ENCODE measurements around the gene KBTBD7.

Gene KBTBD7, protein sequence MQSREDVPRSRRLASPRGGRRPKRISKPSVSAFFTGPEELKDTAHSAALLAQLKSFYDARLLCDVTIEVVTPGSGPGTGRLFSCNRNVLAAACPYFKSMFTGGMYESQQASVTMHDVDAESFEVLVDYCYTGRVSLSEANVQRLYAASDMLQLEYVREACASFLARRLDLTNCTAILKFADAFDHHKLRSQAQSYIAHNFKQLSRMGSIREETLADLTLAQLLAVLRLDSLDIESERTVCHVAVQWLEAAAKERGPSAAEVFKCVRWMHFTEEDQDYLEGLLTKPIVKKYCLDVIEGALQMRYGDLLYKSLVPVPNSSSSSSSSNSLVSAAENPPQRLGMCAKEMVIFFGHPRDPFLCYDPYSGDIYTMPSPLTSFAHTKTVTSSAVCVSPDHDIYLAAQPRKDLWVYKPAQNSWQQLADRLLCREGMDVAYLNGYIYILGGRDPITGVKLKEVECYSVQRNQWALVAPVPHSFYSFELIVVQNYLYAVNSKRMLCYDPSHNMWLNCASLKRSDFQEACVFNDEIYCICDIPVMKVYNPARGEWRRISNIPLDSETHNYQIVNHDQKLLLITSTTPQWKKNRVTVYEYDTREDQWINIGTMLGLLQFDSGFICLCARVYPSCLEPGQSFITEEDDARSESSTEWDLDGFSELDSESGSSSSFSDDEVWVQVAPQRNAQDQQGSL

DNA sequence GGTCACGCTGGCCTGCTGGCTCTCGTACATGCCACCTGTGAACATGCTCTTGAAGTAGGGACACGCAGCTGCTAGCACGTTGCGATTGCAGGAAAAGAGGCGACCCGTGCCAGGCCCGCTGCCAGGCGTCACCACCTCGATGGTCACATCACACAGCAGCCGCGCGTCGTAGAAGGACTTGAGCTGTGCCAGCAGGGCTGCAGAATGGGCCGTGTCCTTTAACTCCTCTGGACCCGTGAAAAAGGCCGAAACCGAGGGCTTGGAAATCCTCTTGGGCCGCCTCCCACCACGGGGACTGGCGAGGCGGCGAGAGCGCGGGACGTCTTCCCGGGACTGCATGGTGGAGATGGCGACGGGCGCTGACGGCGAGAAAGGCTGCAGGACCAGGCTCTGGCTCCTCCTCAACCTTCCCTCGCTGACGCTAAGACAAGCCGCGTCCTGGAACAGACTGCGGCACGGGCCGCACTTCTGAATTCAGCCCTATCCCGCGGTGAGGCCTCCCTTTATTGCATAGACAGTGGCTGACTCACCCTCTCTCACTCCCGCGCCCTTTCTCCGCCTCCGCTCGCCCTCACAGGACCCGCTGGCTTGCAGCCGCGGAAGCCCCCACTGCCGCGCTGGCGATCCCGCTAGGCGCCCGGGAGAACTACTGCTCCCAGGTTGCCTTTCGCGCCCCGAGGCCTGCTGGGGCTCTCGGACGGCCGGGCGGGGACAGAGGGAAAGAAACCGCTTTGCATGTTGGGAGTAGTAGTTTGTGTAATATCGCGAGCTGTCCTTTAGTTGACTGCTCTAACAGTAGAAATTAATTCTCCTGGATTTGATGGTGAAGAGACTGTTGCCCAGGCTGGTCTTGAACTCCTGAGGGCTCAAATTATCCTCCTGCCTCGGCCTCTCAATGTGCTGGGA, at the start of gene KBTBD7:
TSS of gene KBTBD7 (minus strand) at position 651 of the 906 bp plus-strand sequence. CDS start at position 339, 312 bp downstream.
- Mint-ChIP-seq H3K4me3 (peak within 1 kb of the TSS; percentile 94), H3K4me1 (ENCODE audit: low read depth) (peaks cover 33% of the 10 kb centered on the region), H3K36me3 (ENCODE audit: low read depth) (peaks cover 32% of the 10 kb centered on the region), H3K9me3 (no peaks in the 10 kb centered on the region), H3K27ac (peak within 1 kb of the TSS; percentile 90), H3K27me3 (ENCODE audit: low read depth) (no peaks in the 10 kb centered on the region)
- DNase-seq (ENCODE audit: low spot score): peak; percentile 96

DNA sequence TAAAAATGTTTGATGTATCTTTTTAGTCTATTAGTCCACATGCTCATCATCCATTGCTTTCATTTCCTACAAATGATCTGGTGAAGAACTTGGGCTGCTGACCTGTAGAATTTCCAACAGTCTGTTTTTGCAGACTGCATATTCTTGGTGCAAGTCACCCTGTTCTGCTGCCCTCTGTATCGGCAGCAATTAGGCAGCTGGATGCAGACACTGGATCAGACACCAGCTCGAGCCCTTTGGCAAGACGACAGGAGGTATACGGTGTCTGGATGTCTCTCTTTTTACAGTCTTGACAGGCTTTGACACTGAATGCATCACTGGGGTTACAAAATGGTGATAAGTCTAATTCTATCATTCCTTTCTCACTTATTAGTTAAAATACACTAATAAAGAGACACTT, 47.3 kb upstream of the KBTBD7 start:
- Mint-ChIP-seq H3K36me3 (ENCODE audit: low read depth) (peaks cover 7% of the 10 kb centered on the region), H3K27ac (no peak overlapping the region), H3K27me3 (ENCODE audit: low read depth) (no peaks in the 10 kb centered on the region), H3K4me3 (no peak overlapping the region), H3K9me3 (no peaks in the 10 kb centered on the region), H3K4me1 (ENCODE audit: low read depth) (no peaks in the 10 kb centered on the region)
- no peak for DNase-seq (ENCODE audit: low spot score)

DNA sequence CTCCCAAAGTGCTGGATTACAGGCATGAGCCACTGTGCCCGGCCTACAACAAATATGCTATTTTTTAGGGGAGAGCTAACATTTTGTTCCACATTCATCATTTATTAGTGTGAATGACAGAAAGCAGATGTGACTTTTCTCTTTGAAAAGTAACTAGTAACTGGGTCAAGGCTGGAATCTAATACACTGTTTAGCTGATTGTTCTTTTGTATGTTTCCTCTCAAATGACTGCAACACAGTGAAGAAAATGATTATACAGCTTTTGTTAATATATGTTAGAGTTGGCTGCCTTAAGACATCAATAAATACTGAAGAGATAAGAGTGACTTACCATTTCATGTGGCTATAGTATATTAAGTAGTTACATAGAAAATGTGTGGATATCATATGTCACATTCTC, 42.0 kb upstream of the KBTBD7 start:
- no peak overlapping the region for H3K27ac Mint-ChIP-seq

DNA sequence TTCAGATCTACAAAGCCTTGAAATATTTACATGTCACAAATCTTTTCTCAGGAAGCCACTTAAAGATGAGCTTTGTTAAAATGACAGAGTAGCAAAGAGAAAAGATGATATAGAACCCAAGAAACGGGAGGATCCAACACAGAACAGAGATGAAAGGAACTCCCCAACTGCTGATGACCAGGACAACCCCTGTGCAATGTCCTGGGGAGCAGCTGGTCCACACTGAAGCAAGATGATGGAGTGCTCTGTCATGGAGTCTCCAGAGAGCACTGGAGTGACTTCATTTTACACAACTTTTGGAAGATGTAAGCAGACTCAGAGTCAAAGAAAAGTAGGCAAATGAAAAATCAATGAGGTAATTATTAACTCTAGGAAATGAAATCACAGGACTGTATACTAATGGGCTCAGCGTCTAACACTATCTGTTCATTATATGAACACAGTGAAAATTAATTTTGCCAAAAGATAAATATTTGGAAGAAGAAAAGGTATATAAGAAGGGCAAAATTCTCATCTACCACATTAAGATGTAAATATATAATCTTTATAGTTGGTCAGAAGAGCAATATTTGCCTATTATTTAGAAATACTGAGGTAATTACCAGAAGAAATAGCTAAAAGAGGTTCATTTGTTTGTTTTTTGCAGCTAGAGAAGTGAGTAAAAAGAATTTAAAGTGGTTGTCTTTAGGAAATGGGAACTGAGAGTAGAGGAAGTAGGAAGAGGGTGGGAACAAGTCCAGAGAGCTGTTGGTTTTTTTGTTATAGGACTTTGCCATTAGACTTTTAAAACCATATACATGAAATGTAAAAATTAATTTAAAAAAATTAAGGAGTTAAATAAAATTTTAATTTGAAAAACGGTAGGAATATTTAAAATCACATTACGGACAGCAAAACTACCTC, 38.5 kb upstream of the KBTBD7 start:
- Mint-ChIP-seq H3K4me3 (no peak overlapping the region), H3K36me3 (ENCODE audit: low read depth) (peaks cover 31% of the 10 kb centered on the region), H3K9me3 (no peaks in the 10 kb centered on the region), H3K4me1 (ENCODE audit: low read depth) (no peaks in the 10 kb centered on the region), H3K27ac (no peak overlapping the region), H3K27me3 (ENCODE audit: low read depth) (no peaks in the 10 kb centered on the region)
- no peak for DNase-seq (ENCODE audit: low spot score)

More for the DNA sequence above, 42.0 kb upstream of the KBTBD7 start:
- Mint-ChIP-seq H3K4me1 (ENCODE audit: low read depth) (no peaks in the 10 kb centered on the region), H3K27me3 (ENCODE audit: low read depth) (no peaks in the 10 kb centered on the region), H3K4me3 (no peak overlapping the region), H3K9me3 (no peaks in the 10 kb centered on the region), H3K36me3 (ENCODE audit: low read depth) (peaks cover 22% of the 10 kb centered on the region)
- DNase-seq (ENCODE audit: low spot score): no peak

DNA sequence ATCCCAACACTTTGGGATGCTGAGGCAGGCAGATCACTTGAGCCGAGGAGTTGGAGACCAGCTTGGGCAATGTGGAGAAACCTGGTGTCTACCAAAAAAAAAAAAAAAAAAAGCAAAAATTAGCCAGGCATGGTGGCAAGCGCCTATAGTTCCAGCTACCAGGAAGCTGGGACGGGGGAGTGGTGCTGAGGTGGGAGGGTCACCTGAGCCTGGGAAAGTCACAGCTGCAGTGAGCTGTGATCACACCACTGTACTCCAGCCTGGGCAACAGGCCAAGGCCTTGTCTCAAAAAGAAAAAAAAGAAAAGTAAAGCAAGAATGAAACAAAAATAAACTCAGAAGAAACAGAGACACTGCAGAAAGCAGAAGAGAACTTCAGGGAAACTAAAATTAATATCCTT, 37.4 kb upstream of the KBTBD7 start:
- Mint-ChIP-seq H3K4me1 (ENCODE audit: low read depth) (no peaks in the 10 kb centered on the region), H3K36me3 (ENCODE audit: low read depth) (peaks cover 31% of the 10 kb centered on the region), H3K27ac (no peak overlapping the region), H3K9me3 (no peaks in the 10 kb centered on the region), H3K4me3 (no peak overlapping the region), H3K27me3 (ENCODE audit: low read depth) (no peaks in the 10 kb centered on the region)
- no peak for DNase-seq (ENCODE audit: low spot score)

DNA sequence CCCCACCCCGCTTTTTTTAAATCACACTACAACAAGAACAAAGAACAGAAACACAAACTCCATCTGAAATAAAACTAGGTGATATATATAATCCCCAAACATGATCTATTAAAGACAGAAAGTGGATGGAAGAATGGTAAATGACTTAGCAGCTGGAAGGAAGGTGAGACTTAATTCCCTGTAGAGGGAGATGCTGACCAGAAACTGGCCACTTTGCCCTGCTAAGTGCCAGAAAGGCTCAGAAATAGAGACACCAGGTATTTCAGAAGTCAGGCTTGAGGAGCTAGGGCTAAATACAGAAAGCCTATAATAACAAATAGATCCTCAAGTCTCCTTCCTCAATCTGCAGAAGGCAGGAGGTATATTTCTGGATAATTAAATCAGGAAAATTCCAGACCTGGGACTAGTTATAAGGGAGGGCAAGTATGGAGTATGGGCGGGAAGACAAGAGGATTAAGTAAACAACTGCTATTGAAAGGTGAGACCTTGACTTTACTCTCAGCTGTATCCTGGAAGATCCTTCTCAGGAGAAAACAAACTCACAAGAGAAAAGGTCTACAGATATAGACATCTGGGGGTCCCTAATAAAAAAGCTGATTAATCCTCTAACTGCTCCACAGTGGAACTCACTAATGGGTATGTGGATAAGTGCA, 36.8 kb upstream of the KBTBD7 start:
- Mint-ChIP-seq H3K36me3 (ENCODE audit: low read depth) (peaks cover 29% of the 10 kb centered on the region), H3K4me1 (ENCODE audit: low read depth) (no peaks in the 10 kb centered on the region), H3K27me3 (ENCODE audit: low read depth) (no peaks in the 10 kb centered on the region), H3K27ac (no peak overlapping the region), H3K4me3 (no peak overlapping the region), H3K9me3 (no peaks in the 10 kb centered on the region)
- DNase-seq (ENCODE audit: low spot score): no peak

DNA sequence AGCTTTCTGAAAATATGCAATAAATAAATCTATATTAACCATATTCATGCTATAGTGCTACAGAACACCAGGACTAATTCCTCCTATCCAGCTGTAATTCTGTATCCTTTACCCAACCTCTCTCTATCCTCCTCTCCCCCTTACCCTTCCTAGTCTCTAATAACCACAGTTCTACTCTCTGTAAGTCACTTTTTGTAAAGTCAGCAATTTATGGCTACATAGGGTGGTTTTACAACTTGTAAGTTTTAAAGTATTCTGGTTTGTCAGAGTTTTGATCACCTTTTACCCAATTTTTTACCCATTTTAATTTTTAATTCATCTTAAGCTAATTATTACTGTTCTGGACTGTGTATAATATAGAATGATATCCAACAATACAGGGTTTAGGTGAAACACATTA, 35.0 kb upstream of the KBTBD7 start:
- Mint-ChIP-seq H3K27me3 (ENCODE audit: low read depth) (no peaks in the 10 kb centered on the region), H3K9me3 (no peaks in the 10 kb centered on the region), H3K27ac (no peak overlapping the region), H3K36me3 (ENCODE audit: low read depth) (peaks cover 24% of the 10 kb centered on the region), H3K4me1 (ENCODE audit: low read depth) (no peaks in the 10 kb centered on the region), H3K4me3 (no peak overlapping the region)
- no peak for DNase-seq (ENCODE audit: low spot score)

DNA sequence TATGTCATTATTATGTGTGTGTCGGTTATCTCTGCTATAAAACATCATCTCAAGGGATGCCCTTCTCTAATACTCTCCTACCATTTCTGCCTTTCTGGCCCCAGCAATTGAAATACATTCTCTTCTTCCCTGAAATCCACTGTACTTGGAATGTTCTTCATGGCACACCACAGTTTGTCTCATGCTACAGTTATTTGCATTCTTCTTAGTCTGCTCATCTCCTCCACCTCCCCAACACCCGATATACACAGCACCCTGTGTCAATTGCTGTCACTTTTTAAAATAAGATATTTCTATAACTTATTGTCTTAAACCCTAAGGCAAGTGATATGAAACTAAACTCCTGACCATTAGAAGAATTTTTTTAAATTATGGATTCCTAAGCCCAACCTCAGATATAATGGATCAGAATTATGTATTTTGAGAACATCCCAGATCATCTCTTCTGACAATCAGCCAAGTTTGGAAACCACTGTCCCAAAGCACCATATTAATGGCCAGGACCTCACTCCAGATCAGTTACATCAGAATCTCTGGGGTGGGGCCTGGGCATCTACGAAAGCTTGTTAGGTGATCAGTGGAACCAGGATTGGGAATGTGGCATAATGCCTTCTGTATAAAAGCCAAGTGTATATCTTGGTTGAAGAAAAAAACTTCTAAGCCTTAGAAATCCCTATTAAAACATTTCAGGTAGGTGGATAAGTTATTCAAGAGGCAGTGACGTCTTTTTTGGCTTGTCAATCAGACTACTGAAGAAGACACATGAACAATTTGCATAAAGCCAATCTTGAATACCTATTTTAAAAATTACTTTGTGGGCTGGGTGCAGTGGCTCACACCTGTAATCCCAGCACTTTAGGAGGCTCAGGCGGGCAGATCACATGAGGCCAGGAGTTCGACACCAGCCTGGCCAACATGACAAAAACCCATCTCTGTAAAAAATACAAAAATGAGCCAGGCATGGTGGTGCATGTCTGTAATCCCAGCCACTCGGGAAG, 30.0 kb upstream of the KBTBD7 start:
- H3K27ac Mint-ChIP-seq: no peak overlapping the region
- peaks cover 16% of the 10 kb centered on the region for H3K36me3 Mint-ChIP-seq (ENCODE audit: low read depth)
- DNase-seq (ENCODE audit: low spot score): no peak
- H3K27me3 Mint-ChIP-seq (ENCODE audit: low read depth): no peaks in the 10 kb centered on the region
- H3K4me3 Mint-ChIP-seq: no peak overlapping the region
- H3K9me3 Mint-ChIP-seq: no peaks in the 10 kb centered on the region
- H3K4me1 Mint-ChIP-seq (ENCODE audit: low read depth): no peaks in the 10 kb centered on the region

DNA sequence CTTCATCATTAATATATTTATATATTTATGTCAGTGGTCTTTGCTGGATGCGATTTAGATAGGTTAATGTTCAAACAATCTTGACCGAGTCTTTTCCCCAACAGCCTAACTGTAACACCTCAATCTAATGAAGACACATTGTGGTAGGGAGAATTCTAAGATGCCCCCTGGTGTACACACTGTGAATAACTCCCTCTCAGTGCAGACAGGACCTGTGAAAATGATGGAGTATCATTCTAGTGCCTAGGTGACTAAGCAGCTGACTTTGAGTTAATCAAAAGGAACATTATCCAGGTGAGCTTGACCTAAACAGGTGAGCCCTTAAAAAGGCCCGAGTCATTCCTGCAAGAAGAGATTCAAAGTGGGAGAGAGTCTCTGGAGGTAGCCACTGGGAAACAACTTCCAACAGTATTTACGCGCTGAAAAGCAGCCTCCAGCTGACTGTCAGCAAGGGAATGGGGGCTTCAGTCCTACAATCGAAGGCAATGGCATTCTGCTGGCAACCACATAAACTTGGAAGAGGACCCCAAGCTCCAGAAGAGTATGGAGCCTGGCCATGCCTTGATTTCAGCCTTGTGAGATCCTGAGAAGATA, 28.0 kb upstream of the KBTBD7 start:
- H3K4me3 Mint-ChIP-seq: no peak overlapping the region
- no peaks in the 10 kb centered on the region for H3K27me3 Mint-ChIP-seq (ENCODE audit: low read depth)
- H3K36me3 Mint-ChIP-seq (ENCODE audit: low read depth): peaks cover 13% of the 10 kb centered on the region
- no peak overlapping the region for H3K27ac Mint-ChIP-seq
- H3K9me3 Mint-ChIP-seq: no peaks in the 10 kb centered on the region
- H3K4me1 Mint-ChIP-seq (ENCODE audit: low read depth): no peaks in the 10 kb centered on the region
- peak; percentile 25 for DNase-seq (ENCODE audit: low spot score)

DNA sequence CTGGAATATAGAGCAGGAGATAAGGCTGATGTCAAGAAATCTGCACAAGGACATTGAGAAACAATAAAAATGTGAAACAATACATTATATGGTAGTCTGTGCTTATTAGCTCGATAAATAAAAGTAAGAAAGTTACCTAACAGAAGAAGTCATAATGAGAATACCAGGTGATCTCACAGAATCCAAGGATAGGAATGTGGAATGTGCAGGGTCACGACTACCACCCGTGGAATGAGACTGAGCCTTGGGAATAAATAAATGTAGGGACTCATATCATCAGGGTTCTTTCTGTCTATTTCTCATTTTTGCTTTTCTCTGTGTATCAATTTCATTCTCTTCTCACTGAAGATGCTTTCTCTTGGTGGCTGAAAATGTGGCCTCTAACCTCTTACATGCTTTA, 26.0 kb upstream of the KBTBD7 start:
- Mint-ChIP-seq H3K36me3 (ENCODE audit: low read depth) (peaks cover 16% of the 10 kb centered on the region), H3K27me3 (ENCODE audit: low read depth) (no peaks in the 10 kb centered on the region), H3K4me1 (ENCODE audit: low read depth) (no peaks in the 10 kb centered on the region), H3K27ac (no peak overlapping the region), H3K4me3 (no peak overlapping the region), H3K9me3 (no peaks in the 10 kb centered on the region)
- DNase-seq (ENCODE audit: low spot score): no peak

DNA sequence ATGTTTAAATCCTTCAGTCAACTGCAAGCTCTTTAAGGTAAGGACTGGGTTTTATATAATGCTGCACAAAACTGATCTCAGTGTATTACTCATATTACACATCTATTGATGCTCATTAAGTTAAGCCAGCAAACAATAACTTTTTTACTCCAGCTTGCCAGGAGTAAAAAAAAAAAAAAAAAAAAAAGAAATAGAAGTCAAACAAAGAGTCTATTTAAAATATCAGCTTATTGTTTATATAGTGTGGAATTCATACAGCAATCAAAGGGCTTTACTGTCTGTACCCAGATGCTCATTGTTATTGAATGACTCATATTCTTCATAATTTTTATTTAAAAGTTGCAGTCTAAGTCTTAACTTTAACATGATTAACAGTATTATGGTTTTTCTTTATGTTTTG, 21.8 kb upstream of the KBTBD7 start:
- no peak overlapping the region for H3K4me3 Mint-ChIP-seq

DNA sequence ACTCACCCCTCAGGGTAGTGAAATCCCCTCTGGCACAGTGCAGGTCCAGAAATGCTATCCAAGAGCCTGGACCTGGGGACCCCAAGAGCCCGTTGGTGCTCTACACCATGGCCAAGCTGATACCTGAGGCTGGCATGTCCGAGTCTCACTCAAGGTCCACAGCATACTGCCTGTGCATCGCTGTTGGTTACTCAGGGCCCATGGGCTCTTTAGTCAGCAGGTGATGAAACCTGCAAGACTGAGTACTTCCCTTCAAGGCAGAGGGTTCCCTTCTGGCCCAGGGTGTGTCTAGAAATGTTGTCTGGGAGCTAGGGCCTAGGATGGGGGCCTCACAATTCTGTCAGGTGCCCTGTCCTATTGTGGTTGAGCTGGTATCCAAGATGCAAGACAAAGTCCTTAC, 19.6 kb upstream of the KBTBD7 start:
- Mint-ChIP-seq H3K27ac (no peak overlapping the region), H3K27me3 (ENCODE audit: low read depth) (no peaks in the 10 kb centered on the region), H3K36me3 (ENCODE audit: low read depth) (peaks cover 12% of the 10 kb centered on the region), H3K4me1 (ENCODE audit: low read depth) (no peaks in the 10 kb centered on the region), H3K9me3 (peaks cover 25% of the 10 kb centered on the region), H3K4me3 (no peak overlapping the region)
- DNase-seq (ENCODE audit: low spot score): no peak

More for the DNA sequence above, 21.8 kb upstream of the KBTBD7 start:
- Mint-ChIP-seq H3K36me3 (ENCODE audit: low read depth) (peaks cover 18% of the 10 kb centered on the region), H3K27ac (no peak overlapping the region), H3K4me1 (ENCODE audit: low read depth) (no peaks in the 10 kb centered on the region), H3K27me3 (ENCODE audit: low read depth) (no peaks in the 10 kb centered on the region), H3K9me3 (peaks cover 11% of the 10 kb centered on the region)
- DNase-seq (ENCODE audit: low spot score): no peak
